Hepatocyte (in vitro differentiated cells): ENCODE measurements around the gene ADGRF3.

Experiments
- CTCF ChIP-seq: fragments of 200-600 bp; sonication (generic); IDR thresholded peaks from 2 replicates; pipeline ENCODE4 v1.5.1; 2016; ENCODE audit warnings: antibody characterized with exemption, mild to moderate bottlenecking; ENCODE audit not compliant: poor library complexity
- EZH2 ChIP-seq: fragments of 200-600 bp; sonication (generic); IDR thresholded peaks from 2 replicates; pipeline ENCODE4 v1.6.1; 2016; ENCODE audit warnings: antibody characterized with exemption, mild to moderate bottlenecking, borderline replicate concordance

- TF ChIP-seq CTCF (no peak), EZH2 (no peak)
These were observed 19.0 kb downstream of the ADGRF3 start for GRCh38 chr2:26327291-26328272.
